K562 (cell line): ENCODE results near the gene C2. TPM values are rescaled to one million over a fixed set of nuclear protein-coding genes. Genes with fewer than 3 reads are reported as not detected.

Experiments
- ATAC-seq: fragments of 200-7000 bp; cut with Tn5 transposase; 3 replicates; pipeline ENCODE4 v1.9.1; 2020; ENCODE audit warnings: moderate library complexity
- BruUV-seq: library from RNA; stranded (reverse); fragments of 400-500 nt; replicated peaks from 2 replicates; lab custom pipeline; 2021; lab: Mats Ljungman, UMichigan
- CTCF ChIA-PET: fragments of 300-600 bp; formaldehyde crosslinking; extraction: SDS; loops from one replicate; lab custom pipeline; 2021; ENCODE audit warnings: low intra/inter-chr PET ratio; lab: Yijun Ruan, JAX
- POLR2A ChIA-PET: fragments of 300-600, 350-650 bp; sonication (Branson Sonifier 250); formaldehyde crosslinking; extraction: SDS; loops from one replicate; lab custom pipeline; 2021; ENCODE audit warnings: antibody characterized with exemption, inconsistent platforms; lab: Yijun Ruan, JAX
- DNase-seq, 4 experiments: peaks; one replicate each; pipeline versions ENCODE4 v3.0.0 to v3.0.0-alpha.2; 2011 to 2018; ENCODE audit warnings: low spot score in 3 of 4, mixed read lengths in 3 of 4; ENCODE audit errors: extremely low read depth in 1 of 4
- FAIRE-seq: peaks from 2 replicates; lab custom pipeline; 2011; peaks lifted over from hg19 to GRCh38; lab: Jason Lieb, UNC
- H2AFZ ChIP-seq: 2 replicates; pipeline ENCODE4 v1.6.0; 2011; ENCODE audit warnings: low read depth, low read length, control low read depth, inconsistent platforms
- H3K27ac ChIP-seq: fragments of 200-600 bp; 3 replicates; pipeline ENCODE4 v1.8.0; 2011; ENCODE audit warnings: low read depth, mild to moderate bottlenecking, control low read depth, inconsistent platforms, low read length, moderate library complexity, mixed read lengths; ENCODE audit errors: extremely low read depth
- H3K27me3 ChIP-seq, 2 experiments: fragments of 300-600 bp in 1 of 2; 2 replicates in 1 of 2; 3 replicates in 1 of 2; pipeline versions ENCODE4 v1.6.0 to v1.8.0; 2011; ENCODE audit warnings: inconsistent platforms in 2 of 2, low read length in 2 of 2, mild to moderate bottlenecking in 1 of 2, mixed read lengths in 1 of 2, moderate library complexity in 1 of 2; ENCODE audit not compliant: control insufficient read depth in 2 of 2, insufficient read depth in 2 of 2
- H3K36me3 ChIP-seq: fragments of 300-600 bp; 3 replicates; pipeline ENCODE4 v1.8.0; 2011; ENCODE audit warnings: mild to moderate bottlenecking, low read length, inconsistent platforms; ENCODE audit not compliant: control insufficient read depth, insufficient read depth
- H3K4me1 ChIP-seq, 2 experiments: fragments of 200-600 bp in 1 of 2; replicated peaks in 1 of 2; 2 replicates in 1 of 2; 3 replicates in 1 of 2; pipeline versions ENCODE4 v1.5.1 to v1.8.0; 2011; ENCODE audit warnings: inconsistent platforms in 2 of 2, low read length in 2 of 2, mild to moderate bottlenecking in 1 of 2, mixed read lengths in 1 of 2, moderate library complexity in 1 of 2; ENCODE audit not compliant: control insufficient read depth in 2 of 2, insufficient read depth in 2 of 2
- H3K4me2 ChIP-seq: 2 replicates; pipeline ENCODE4 v1.6.1; 2011; ENCODE audit warnings: low read length, control low read depth, inconsistent platforms, mixed read lengths; ENCODE audit not compliant: insufficient read depth
- H3K4me3 ChIP-seq: fragments of 200-600 bp; sonication (generic), shearing (Covaris generic); 2 replicates; pipeline ENCODE4 v1.5.1; 2016; ENCODE audit warnings: control low read depth, inconsistent platforms
- H3K79me2 ChIP-seq: fragments of 200-600 bp; 3 replicates; pipeline ENCODE4 v1.8.0; 2011; ENCODE audit warnings: low read length, inconsistent platforms; ENCODE audit not compliant: control insufficient read depth, insufficient read depth
- H3K9ac ChIP-seq, 2 experiments: 2 replicates each; pipeline versions ENCODE4 v1.6.0 to v1.6.1; 2011; ENCODE audit warnings: low read depth in 2 of 2, low read length in 2 of 2, control low read depth in 1 of 2, inconsistent platforms in 1 of 2, mild to moderate bottlenecking in 1 of 2, mixed read lengths in 1 of 2; ENCODE audit not compliant: insufficient read depth in 1 of 2
- H3K9me1 ChIP-seq: one replicate; pipeline ENCODE4 v1.6.0; 2011; ENCODE audit warnings: inconsistent platforms, mild to moderate bottlenecking, low read length, moderate library complexity; ENCODE audit not compliant: control insufficient read depth, insufficient read depth
- H3K9me3 ChIP-seq: replicated peaks from 2 replicates; pipeline ENCODE4 v1.5.1; 2011; ENCODE audit warnings: low read depth, low read length, inconsistent platforms; ENCODE audit not compliant: control insufficient read depth, insufficient read depth
- H4K20me1 ChIP-seq: replicated peaks from 2 replicates; pipeline ENCODE4 v1.6.1; 2011; ENCODE audit warnings: low read length, inconsistent platforms, mixed read lengths; ENCODE audit not compliant: control insufficient read depth, insufficient read depth
- EHMT2 ChIP-seq: fragments of 450-650 bp; IDR thresholded peaks from 2 replicates; pipeline ENCODE4 v1.6.1; 2018; ENCODE audit warnings: antibody characterized with exemption
- FOXM1 ChIP-seq, 2 experiments: fragments of 450-650 bp in 1 of 2; sonication (generic) in 1 of 2; formaldehyde crosslinking in 1 of 2; IDR thresholded peaks; 2 replicates each; pipeline versions ENCODE4 v1.6.1 to v1.9.0; 2017 to 2022; ENCODE audit warnings: low read depth in 2 of 2, mild to moderate bottlenecking in 2 of 2, missing genetic modification reagents in 1 of 2, moderate library complexity in 1 of 2
- MAFF ChIP-seq: IDR thresholded peaks from 2 replicates; pipeline ENCODE4 v1.6.1; 2012; ENCODE audit warnings: low read length, improper control_type of control experiment
- MED1 ChIP-seq: sonication (generic); formaldehyde crosslinking; IDR thresholded peaks from 2 replicates; pipeline ENCODE4 v1.8.1; 2023; ENCODE audit warnings: missing genetic modification reagents, borderline replicate concordance
- MEIS2 ChIP-seq: fragments of 450-650 bp; IDR thresholded peaks from 2 replicates; pipeline ENCODE4 v1.6.1; 2014; ENCODE audit warnings: mild to moderate bottlenecking; ENCODE audit not compliant: partially characterized antibody
- MLLT1 ChIP-seq, 2 experiments: fragments of 450-650 bp; IDR thresholded peaks; 2 replicates each; pipeline ENCODE4 v1.6.1; 2016
- ZNF395 ChIP-seq: fragments of 200-800 bp; sonication (Bioruptor generic); IDR thresholded peaks from 2 replicates; pipeline ENCODE4 v1.6.1; 2017; ENCODE audit warnings: missing genetic modification characterization, missing compliant biosample characterization
- WGBS: fragments of 100-300 bp; shearing (Covaris generic); methylation state at CpG from one replicate; pipeline ENCODE4 v1.1.6; 2016; ENCODE audit warnings: low coverage, mixed read lengths; ENCODE audit not compliant: insufficient coverage; ENCODE audit errors: missing lambda C conversion rate; 5-methylcytosine and 5-hydroxymethylcytosine counted together
- in situ Hi-C: fragments of 300-500 bp; cut with MboI; formaldehyde crosslinking; loops from 4 replicates; pipeline ENCODE4 v1.15.0; 2018; ENCODE audit warnings: inconsistent platforms, mixed read lengths
- intact Hi-C: fragments of 100-400 bp; cut with micrococcal nuclease; formaldehyde crosslinking; loops from 2 replicates; pipeline ENCODE4 v1.14.2; 2022
- polyA plus RNA-seq, 8 experiments: library from polyadenylated mRNA; depleted of rRNA in 4 of 8; stranded (reverse) in 5 of 8; unstranded in 3 of 8; fragments of >200 nt; fragmentation: Nextera tagmentation in 2 of 8; fragmentation: Illumina TruSeq in 1 of 8; extraction: Ambion mirVana in 2 of 8; extraction: Trizol in 1 of 8; gene quantifications; 2 replicates each; pipeline versions ENCODE4 v1.2.1 to v1.2.3, GENCODE V29; 2011 to 2014; ENCODE audit warnings: inconsistent platforms in 1 of 8, missing spikeins in 1 of 8
- total RNA-seq, 7 experiments: library from RNA; depleted of rRNA in 6 of 7; stranded (reverse); fragments of >200 nt in 6 of 7; fragmentation: Illumina TruSeq in 2 of 7; extraction: Trizol in 2 of 7; gene quantifications; 2 replicates each; pipeline versions ENCODE4 v1.2.1 to v1.2.3, GENCODE V29; 2011 to 2021; ENCODE audit warnings: low replicate concordance in 1 of 7

The C2 gene
- total and polyA plus RNA-seq, 9 of the 15 experiments (the other 6 are each of a cell fraction or from before 2014, with no cell fraction given): 0.05 to 1.1 (median 0.39) TPM; not detected in 1

- TF ChIP-seq FOXM1 (IDR thresholded peaks at IDR 0.05; ENCODE audit: low read depth): no peak
- no peak for TF ChIP-seq FOXM1 (CRISPR knock-in tag; IDR thresholded peaks at IDR 0.05; ENCODE audit: low read depth)
- no peak for TF ChIP-seq EHMT2
These were observed 24.8 kb downstream of the C2 start (continued) for GRCh38 chr6:31952140-31952805.

GRCh38 chr6:31952890-31953289 is 25.4 kb downstream of the C2 start:
- no peak overlapping the region for H3K4me2 ChIP-seq
- DNase-seq (no peak), FAIRE-seq (no peak), ATAC-seq (no peak)
- H4K20me1 ChIP-seq: no peaks in the 10 kb centered on the region
- no TSS peak for BruUV-seq
- TF ChIP-seq MLLT1 (IDR thresholded peaks at IDR 0.05): no peak
- no peak for TF ChIP-seq ZNF395 (CRISPR knock-in tag)
- no peak for TF ChIP-seq MEIS2
- no peak for TF ChIP-seq MAFF
- TF ChIP-seq MED1 (CRISPR knock-in tag): no peak
- peaks cover 65% of the 10 kb centered on the region for H3K36me3 ChIP-seq
- H3K4me3 ChIP-seq: no peak overlapping the region
- H3K9ac ChIP-seq: peak overlapping the region in 1 of 2 experiments; percentile 6; a peak in 1 of 4 replicates
- ChIA-PET CTCF (interaction anchor here (0.7 to 1.8 kb wide), 2 partner anchors 272 to 407 kb away, joined by 3 to 8 read pairs; partner anchors contain the start of gene LY6G5C), POLR2A (interaction anchor here (0.7 to 2.4 kb wide), 13 partner anchors 10 to 274 kb away, joined by 3 to 10 read pairs (median 5); partner anchors contain the start of genes DXO, EHMT2, HSPA1B and NEU1)
- intact Hi-C loops: no loop called here
- WGBS: 66% methylated on average over 5 of the region's 5 CpGs
- H2AFZ ChIP-seq: no peak overlapping the region
- H3K9me1 ChIP-seq: peaks cover 7% of the 10 kb centered on the region
- in situ Hi-C loops: loop anchor here (10.0 kb wide), 1 partner anchor 92 kb away; no protein-coding TSS in a partner anchor
- H3K9me3 ChIP-seq: no peaks in the 10 kb centered on the region
- peak overlapping the region; percentile 4; the same call in 1 of the 3 replicates for H3K27ac ChIP-seq
- H3K4me1 ChIP-seq: peaks cover 15 to 26% of the 10 kb centered on the region in 2 experiments
- H3K79me2 ChIP-seq: peaks cover 14% of the 10 kb centered on the region
- H3K27me3 ChIP-seq: no peaks in the 10 kb centered on the region
